Aorta (tissue), 5 donors: ENCODE results near the gene NTN1. TPM values are rescaled to one million over a fixed set of nuclear protein-coding genes. Genes with fewer than 3 reads are reported as not detected.

ENCODE experiments used
- ATAC-seq: fragments of 200-7000 bp; cut with Tn5 transposase; one replicate; pipeline ENCODE4 v1.9.1; 2022; ENCODE audit warnings: moderate library complexity; ENCODE audit not compliant: low FRiP score
- DNase-seq, 2 donors: peaks; one replicate each; pipeline ENCODE4 v3.0.0-alpha.2; 2020
- H3K27ac ChIP-seq, 2 donors: one replicate each; pipeline ENCODE4 v1.5.1; 2013; ENCODE audit warnings: low read length in 2 of 2, mild to moderate bottlenecking in 2 of 2, moderate library complexity in 2 of 2, control low read depth in 1 of 2, inconsistent platforms in 1 of 2, low read depth in 1 of 2
- H3K27me3 ChIP-seq, 2 donors: one replicate each; pipeline ENCODE4 v1.6.1; 2013; ENCODE audit warnings: control low read depth in 1 of 2, low read length in 1 of 2, mild to moderate bottlenecking in 1 of 2, moderate library complexity in 1 of 2; ENCODE audit not compliant: insufficient read depth in 2 of 2, control insufficient read depth in 1 of 2
- H3K36me3 ChIP-seq, 2 donors: one replicate each; pipeline ENCODE4 v1.6.1; 2013; ENCODE audit warnings: control low read depth in 1 of 2, low read length in 1 of 2, mild to moderate bottlenecking in 1 of 2; ENCODE audit not compliant: insufficient read depth in 2 of 2, control insufficient read depth in 1 of 2
- H3K4me1 ChIP-seq, 2 donors: one replicate each; pipeline ENCODE4 v1.6.1; 2013; ENCODE audit warnings: low read length in 2 of 2, control low read depth in 1 of 2, mild to moderate bottlenecking in 1 of 2, moderate library complexity in 1 of 2; ENCODE audit not compliant: insufficient read depth in 2 of 2, control insufficient read depth in 1 of 2
- H3K4me3 ChIP-seq, 2 donors: one replicate each; pipeline ENCODE4 v1.5.1; 2013; ENCODE audit warnings: low read length in 2 of 2, control low read depth in 1 of 2, mild to moderate bottlenecking in 1 of 2
- H3K9me3 ChIP-seq: one replicate; pipeline ENCODE4 v1.6.1; 2013; ENCODE audit warnings: mild to moderate bottlenecking, low read length; ENCODE audit not compliant: control insufficient read depth
- WGBS, 2 donors: extraction: QIAGEN DNeasy Blood & Tissue Kit; methylation state at CpG; one replicate each; pipeline ENCODE4 v1.1.7; 2013; 5-methylcytosine and 5-hydroxymethylcytosine counted together
- intact Hi-C, 2 donors: fragments of 100-400 bp; cut with DNase I; formaldehyde crosslinking; loops; one replicate each; pipeline versions ENCODE4 v1.14.2 to v1.15.0; 2022
- polyA plus RNA-seq, 2 donors: library from polyadenylated mRNA; stranded (reverse); fragments of 200-250 nt; gene quantifications; one replicate each; pipeline ENCODE4 v1.2.3, GENCODE V29; 2013
- total RNA-seq, 2 donors: library from RNA; stranded (reverse); fragmentation: NEBNext Ultra II Directional; extraction: Animal tissue kit (Norgen Biotek cat#: 25700); gene quantifications; one replicate each; pipeline ENCODE4 v1.2.1, GENCODE V29; 2021
- donor health status: healthy with polysubstance abuse.
- donor health status: Bipolar disorder and iron deficiency.
- donor health status: DM: no; HTN: no; CAD: no.
- donor health status: DM: no; HTN: no; CAD: no.
- donor health status: DM: yes; HTN: yes; CAD: no.

The NTN1 gene
- total and polyA plus RNA-seq, 4 donors: 6.6 to 90.4 (median 37.1) TPM

GRCh38 chr17:9037736-9038135 lies 16.4 kb downstream of the NTN1 start:
- DNase-seq (no peak), ATAC-seq (no peak)
- H3K36me3 ChIP-seq: peaks cover 0 to 2% of the 10 kb centered on the region in 2 donors
- intact Hi-C loops: no loop called here
- H3K27ac ChIP-seq: no peak overlapping the region
- H3K9me3 ChIP-seq: no peaks in the 10 kb centered on the region
- no peaks in the 10 kb centered on the region for H3K4me1 ChIP-seq
- H3K4me3 ChIP-seq: no peak overlapping the region
- WGBS, 2 donors: 64 to 75% methylated on average over 2 of the region's 2 CpGs
- H3K27me3 ChIP-seq: no peaks in the 10 kb centered on the region

GRCh38 chr17:9038380-9038779 lies 17.1 kb downstream of the NTN1 start:
- DNase-seq (no peak), ATAC-seq (no peak)
- intact Hi-C loops: no loop called here
- Histone ChIP-seq H3K9me3 (no peaks in the 10 kb centered on the region), H3K27ac (no peak overlapping the region), H3K4me3 (no peak overlapping the region), H3K27me3 (no peaks in the 10 kb centered on the region), H3K4me1 (no peaks in the 10 kb centered on the region), H3K36me3 (peaks cover 0 to 2% of the 10 kb centered on the region in 2 donors)
- WGBS, 2 donors: 95 to 96% methylated on average over 1 of the region's 1 CpG

- Histone ChIP-seq H3K4me3 (no peak overlapping the region), H3K27me3 (no peaks in the 10 kb centered on the region), H3K9me3 (no peaks in the 10 kb centered on the region), H3K4me1 (peaks cover 0 to 7% of the 10 kb centered on the region in 2 donors), H3K27ac (no peak overlapping the region), H3K36me3 (no peaks in the 10 kb centered on the region)
- no peak for ATAC-seq
- intact Hi-C loops: no loop called here
- WGBS, 2 donors: 50 to 51% methylated on average over 11 of the region's 11 CpGs
- no peak for DNase-seq
Observed at GRCh38 chr17:9044772-9045463, 23.6 kb downstream of the NTN1 start.

GRCh38 chr17:9050801-9051401 lies 29.6 kb downstream of the NTN1 start:
- Histone ChIP-seq H3K36me3 (no peaks in the 10 kb centered on the region), H3K4me3 (no peak overlapping the region), H3K9me3 (no peaks in the 10 kb centered on the region), H3K27me3 (no peaks in the 10 kb centered on the region), H3K4me1 (no peaks in the 10 kb centered on the region), H3K27ac (peak overlapping the region in 1 of 2 donors; percentile 8)
- WGBS, 2 donors: 12 to 20% methylated on average over 8 of the region's 8 CpGs
- DNase-seq (no peak), ATAC-seq (no peak)
- intact Hi-C loops: no loop called here

GRCh38 chr17:9051561-9051960 lies 30.3 kb downstream of the NTN1 start:
- Histone ChIP-seq H3K36me3 (no peaks in the 10 kb centered on the region), H3K9me3 (no peaks in the 10 kb centered on the region), H3K27me3 (no peaks in the 10 kb centered on the region), H3K27ac (no peak overlapping the region), H3K4me1 (no peaks in the 10 kb centered on the region), H3K4me3 (no peak overlapping the region)
- no peak for ATAC-seq
- DNase-seq: no peak
- intact Hi-C loops: no loop called here
- 84 to 86% methylated on average over 4 of the region's 4 CpGs for WGBS, 2 donors

- Histone ChIP-seq H3K36me3 (no peaks in the 10 kb centered on the region), H3K27ac (no peak overlapping the region), H3K27me3 (no peaks in the 10 kb centered on the region), H3K4me1 (no peaks in the 10 kb centered on the region), H3K4me3 (no peak overlapping the region), H3K9me3 (no peaks in the 10 kb centered on the region)
- ATAC-seq (no peak), DNase-seq (no peak)
- 16 to 21% methylated on average over 6 of the region's 6 CpGs for WGBS, 2 donors
- intact Hi-C loops: no loop called here
Observed at GRCh38 chr17:9052921-9053320, 31.6 kb downstream of the NTN1 start.

GRCh38 chr17:9053406-9053805 lies 32.1 kb downstream of the NTN1 start:
- H3K4me3 ChIP-seq: no peak overlapping the region
- intact Hi-C loops: no loop called here
- ATAC-seq: no peak
- DNase-seq: no peak
- no peaks in the 10 kb centered on the region for H3K36me3 ChIP-seq
- WGBS, 2 donors: 80 to 85% methylated on average over 4 of the region's 4 CpGs
- H3K27me3 ChIP-seq: no peaks in the 10 kb centered on the region
- H3K4me1 ChIP-seq: no peaks in the 10 kb centered on the region
- no peak overlapping the region for H3K27ac ChIP-seq
- H3K9me3 ChIP-seq: no peaks in the 10 kb centered on the region

GRCh38 chr17:9054126-9054975 lies 33.0 kb downstream of the NTN1 start:
- ATAC-seq: no peak

More at GRCh38 chr17:9054126-9054975, 33.0 kb downstream of the NTN1 start:
- no peaks in the 10 kb centered on the region for H3K9me3 ChIP-seq
- no peak for DNase-seq
- no peak overlapping the region for H3K27ac ChIP-seq
- intact Hi-C loops: no loop called here
- H3K36me3 ChIP-seq: no peaks in the 10 kb centered on the region
- WGBS, 2 donors: 91 to 93% methylated on average over 27 of the region's 27 CpGs
- no peak overlapping the region for H3K4me3 ChIP-seq
- no peaks in the 10 kb centered on the region for H3K4me1 ChIP-seq
- H3K27me3 ChIP-seq: no peaks in the 10 kb centered on the region
